ENCODE measurements around the gene C19orf38.

The C19orf38 gene

DNA sequence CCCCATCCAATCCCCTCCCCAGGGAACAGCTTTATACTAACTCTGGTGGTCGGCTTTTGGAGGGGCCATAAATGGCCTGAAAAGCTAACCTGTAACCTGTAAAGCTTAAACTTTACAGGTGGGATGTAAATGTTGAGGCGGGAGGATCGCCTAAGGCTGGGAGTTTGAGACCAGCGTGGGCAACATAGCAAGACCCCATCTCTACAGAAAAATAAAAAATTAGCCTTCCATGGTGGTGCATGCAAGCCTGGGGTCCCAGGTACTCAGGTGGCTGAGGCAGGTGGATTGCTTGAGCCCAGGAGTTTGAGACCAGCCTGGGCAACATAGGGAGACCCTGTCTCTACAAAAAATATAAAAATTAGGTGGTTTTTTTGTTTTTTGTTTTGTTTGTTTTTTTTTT, 41.7 kb downstream of the C19orf38 start:
- TF ChIP-seq, protein P1, sequence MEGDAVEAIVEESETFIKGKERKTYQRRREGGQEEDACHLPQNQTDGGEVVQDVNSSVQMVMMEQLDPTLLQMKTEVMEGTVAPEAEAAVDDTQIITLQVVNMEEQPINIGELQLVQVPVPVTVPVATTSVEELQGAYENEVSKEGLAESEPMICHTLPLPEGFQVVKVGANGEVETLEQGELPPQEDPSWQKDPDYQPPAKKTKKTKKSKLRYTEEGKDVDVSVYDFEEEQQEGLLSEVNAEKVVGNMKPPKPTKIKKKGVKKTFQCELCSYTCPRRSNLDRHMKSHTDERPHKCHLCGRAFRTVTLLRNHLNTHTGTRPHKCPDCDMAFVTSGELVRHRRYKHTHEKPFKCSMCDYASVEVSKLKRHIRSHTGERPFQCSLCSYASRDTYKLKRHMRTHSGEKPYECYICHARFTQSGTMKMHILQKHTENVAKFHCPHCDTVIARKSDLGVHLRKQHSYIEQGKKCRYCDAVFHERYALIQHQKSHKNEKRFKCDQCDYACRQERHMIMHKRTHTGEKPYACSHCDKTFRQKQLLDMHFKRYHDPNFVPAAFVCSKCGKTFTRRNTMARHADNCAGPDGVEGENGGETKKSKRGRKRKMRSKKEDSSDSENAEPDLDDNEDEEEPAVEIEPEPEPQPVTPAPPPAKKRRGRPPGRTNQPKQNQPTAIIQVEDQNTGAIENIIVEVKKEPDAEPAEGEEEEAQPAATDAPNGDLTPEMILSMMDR (conservative IDR thresholded peaks at IDR 0.05; ENCODE audit: low read depth, low read length) = no peak
- Histone ChIP-seq H3K4me3 (IDR thresholded peaks at IDR 0.05; ENCODE audit: insufficient read depth, low read depth, low read length) (no peak overlapping the region), H4K20me1 (ENCODE audit: insufficient read depth) (no peaks in the 10 kb centered on the region), H3K9ac (no peak overlapping the region), H3K36me3 (ENCODE audit: insufficient read depth) (no peaks in the 10 kb centered on the region), H3K4me2 (no peak overlapping the region), H2AFZ (ENCODE audit: low read depth) (no peak overlapping the region), H3K27me3 (ENCODE audit: insufficient read depth, low read depth) (no peaks in the 10 kb centered on the region), H3K27ac (no peak overlapping the region), H3K79me2 (ENCODE audit: insufficient read depth, low read depth) (no peaks in the 10 kb centered on the region), H3K4me1 (ENCODE audit: low read depth, poor library complexity, severe bottlenecking) (no peaks in the 10 kb centered on the region)

DNA sequence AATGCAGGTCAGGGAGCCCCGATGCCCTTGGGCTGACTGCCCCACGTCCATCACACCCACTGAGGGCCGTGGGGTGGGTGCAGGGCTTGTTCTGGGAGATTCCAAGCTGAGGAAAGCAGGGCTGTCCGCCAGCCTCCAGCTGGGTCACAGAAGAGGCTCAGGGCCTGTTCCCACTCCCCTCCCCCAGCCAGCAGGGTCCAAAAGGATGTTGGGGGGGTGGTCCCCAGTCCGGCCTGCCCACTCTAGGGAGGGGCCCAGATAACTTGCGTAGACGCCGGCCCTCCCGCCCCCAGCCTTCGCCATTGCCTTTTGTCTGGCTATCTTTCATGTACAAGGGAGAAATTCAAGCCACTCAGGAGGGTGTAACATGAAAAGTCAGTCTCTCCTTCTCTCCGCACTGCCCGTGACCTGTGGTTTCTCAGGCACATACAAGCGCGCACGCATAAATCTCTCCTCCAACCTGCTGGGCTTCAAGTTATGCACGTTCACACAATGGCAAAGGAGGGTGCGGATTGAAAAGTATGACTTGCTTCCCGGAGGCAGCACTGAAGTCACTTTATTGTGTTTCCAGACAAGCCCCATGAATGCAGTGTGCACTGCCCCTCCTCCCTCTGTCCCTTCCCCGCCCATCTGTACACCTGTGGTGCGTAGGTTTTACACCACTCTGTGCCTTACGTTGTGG, 43.3 kb downstream of the C19orf38 start:
- no peaks in the 10 kb centered on the region for H4K20me1 ChIP-seq (ENCODE audit: insufficient read depth)
- no peak overlapping the region for H2AFZ ChIP-seq (ENCODE audit: low read depth)
- H3K4me2 ChIP-seq = no peak overlapping the region
- H3K27me3 ChIP-seq (ENCODE audit: insufficient read depth, low read depth) = no peaks in the 10 kb centered on the region
- no peak overlapping the region for H3K27ac ChIP-seq
- no peak overlapping the region for H3K4me3 ChIP-seq (IDR thresholded peaks at IDR 0.05; ENCODE audit: insufficient read depth, low read depth, low read length)
- H3K9ac ChIP-seq = no peak overlapping the region
- TF ChIP-seq, protein P1 (conservative IDR thresholded peaks at IDR 0.05; ENCODE audit: low read depth, low read length) = no peak
- H3K4me1 ChIP-seq (ENCODE audit: low read depth, poor library complexity, severe bottlenecking) = no peaks in the 10 kb centered on the region
- no peaks in the 10 kb centered on the region; the same call in 1 of the 2 replicates for H3K79me2 ChIP-seq (ENCODE audit: insufficient read depth, low read depth)
- no peaks in the 10 kb centered on the region for H3K36me3 ChIP-seq (ENCODE audit: insufficient read depth)

DNA sequence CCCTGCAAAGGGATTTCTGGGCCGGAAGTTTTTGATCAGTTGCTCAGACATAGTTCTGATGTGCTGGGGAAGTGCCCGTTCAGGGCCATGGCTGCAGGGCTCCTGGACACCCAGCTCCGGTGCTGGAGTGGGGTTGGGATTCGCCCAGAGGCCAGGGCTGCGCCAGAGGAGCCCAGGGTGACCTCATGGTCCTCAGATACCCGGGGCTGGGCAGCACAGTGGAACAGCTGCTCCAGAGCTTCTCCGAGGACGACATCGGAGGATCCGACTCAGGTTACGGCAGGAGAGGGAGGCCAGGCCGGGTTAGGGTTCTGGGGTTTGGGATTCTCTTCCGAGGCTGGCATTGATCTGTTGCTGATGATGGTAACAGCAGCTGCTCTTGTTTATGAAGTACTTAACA, 44.0 kb downstream of the C19orf38 start:
- Histone ChIP-seq H3K36me3 (ENCODE audit: insufficient read depth) (no peaks in the 10 kb centered on the region), H3K4me1 (ENCODE audit: low read depth, poor library complexity, severe bottlenecking) (no peaks in the 10 kb centered on the region), H3K4me2 (no peak overlapping the region), H3K27ac (no peak overlapping the region), H3K4me3 (IDR thresholded peaks at IDR 0.05; ENCODE audit: insufficient read depth, low read depth, low read length) (no peak overlapping the region), H3K27me3 (ENCODE audit: insufficient read depth, low read depth) (no peaks in the 10 kb centered on the region), H2AFZ (ENCODE audit: low read depth) (no peak overlapping the region), H4K20me1 (ENCODE audit: insufficient read depth) (no peaks in the 10 kb centered on the region), H3K79me2 (ENCODE audit: insufficient read depth, low read depth) (no peaks in the 10 kb centered on the region; the same call in 1 of the 2 replicates), H3K9ac (no peak overlapping the region)
- TF ChIP-seq, protein P1 (conservative IDR thresholded peaks at IDR 0.05; ENCODE audit: low read depth, low read length) = no peak

DNA sequence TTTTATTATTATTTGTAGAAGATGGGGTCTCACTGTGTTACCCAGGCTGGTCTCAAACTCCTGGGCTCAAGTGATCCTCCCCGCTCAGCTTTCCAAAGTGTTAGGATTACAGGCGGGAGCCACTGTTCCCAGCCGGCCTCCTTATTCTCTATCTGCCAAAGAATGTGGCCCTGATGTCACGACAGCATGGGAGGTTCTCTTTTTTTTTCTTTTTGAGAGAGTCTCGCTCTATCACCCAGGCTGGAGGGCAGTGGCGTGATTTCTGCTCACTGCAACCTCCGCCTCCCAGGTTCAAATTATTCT, 46.6 kb downstream of the C19orf38 start:
- Histone ChIP-seq H3K36me3 (ENCODE audit: insufficient read depth) (no peaks in the 10 kb centered on the region), H4K20me1 (ENCODE audit: insufficient read depth) (no peaks in the 10 kb centered on the region), H2AFZ (ENCODE audit: low read depth) (no peak overlapping the region), H3K9ac (no peak overlapping the region), H3K27me3 (ENCODE audit: insufficient read depth, low read depth) (no peaks in the 10 kb centered on the region), H3K4me1 (ENCODE audit: low read depth, poor library complexity, severe bottlenecking) (no peaks in the 10 kb centered on the region), H3K79me2 (ENCODE audit: insufficient read depth, low read depth) (no peaks in the 10 kb centered on the region; the same call in 1 of the 2 replicates), H3K4me2 (no peak overlapping the region), H3K4me3 (IDR thresholded peaks at IDR 0.05; ENCODE audit: insufficient read depth, low read depth, low read length) (no peak overlapping the region), H3K27ac (no peak overlapping the region)
- TF ChIP-seq, protein P1 (conservative IDR thresholded peaks at IDR 0.05; ENCODE audit: low read depth, low read length) = no peak

All from KMS-11 (cell line).